Neural progenitor cell (in vitro differentiated cells): ENCODE data around the gene LRRN3. TPM values are rescaled to one million over a fixed set of nuclear protein-coding genes. Genes with fewer than 3 reads are reported as not detected.
A peak's percentile ranks its signal among the peaks of the same experiment; 100 is the strongest.

ENCODE experiments used
- DNase-seq: peaks from one replicate; pipeline ENCODE4 v3.0.0-alpha.2; 2016; ENCODE audit warnings: low spot score
- H2AFZ ChIP-seq: fragments of 200-600 bp; sonication (generic); replicated peaks from 2 replicates; pipeline ENCODE4 v1.6.1; 2016; ENCODE audit warnings: antibody characterized with exemption
- H3F3A ChIP-seq: fragments of 200-600 bp; sonication (generic); 2 replicates; pipeline ENCODE4 v1.6.1; 2016; ENCODE audit warnings: antibody characterized with exemption, low read depth
- H3K27ac ChIP-seq: fragments of 200-600 bp; sonication (generic); 2 replicates; pipeline ENCODE4 v1.5.1; 2016; ENCODE audit warnings: mild to moderate bottlenecking
- H3K27me3 ChIP-seq: fragments of 200-600 bp; sonication (generic); 2 replicates; pipeline ENCODE4 v1.6.1; 2016; ENCODE audit warnings: mild to moderate bottlenecking, moderate library complexity
- H3K36me3 ChIP-seq: fragments of 200-600 bp; sonication (generic); 2 replicates; pipeline ENCODE4 v1.5.1; 2016
- H3K4me1 ChIP-seq: fragments of 200-600 bp; sonication (generic); 2 replicates; pipeline ENCODE4 v1.6.1; 2016; ENCODE audit warnings: mixed run types
- H3K4me2 ChIP-seq: fragments of 200-600 bp; sonication (generic); 2 replicates; pipeline ENCODE4 v1.6.1; 2016
- H3K4me3 ChIP-seq: fragments of 200-600 bp; sonication (generic); 2 replicates; pipeline ENCODE4 v1.5.1; 2016
- H3K79me2 ChIP-seq: fragments of 200-600 bp; sonication (generic); 2 replicates; pipeline ENCODE4 v1.6.1; 2016; ENCODE audit warnings: low read depth
- H3K9ac ChIP-seq: fragments of 200-600 bp; sonication (generic); 2 replicates; pipeline ENCODE4 v1.6.1; 2016
- H3K9me3 ChIP-seq: fragments of 200-600 bp; sonication (generic); 2 replicates; pipeline ENCODE4 v1.5.1; 2016; ENCODE audit warnings: low read depth
- H4K20me1 ChIP-seq: fragments of 200-600 bp; sonication (generic); 2 replicates; pipeline ENCODE4 v1.6.1; 2016; ENCODE audit warnings: low read depth
- H3K27ac Mint-ChIP-seq: 3 replicates; pipeline ENCODE4 v1.8.0; 2021; ENCODE audit warnings: mixed read lengths
- H3K27me3 Mint-ChIP-seq: 2 replicates; pipeline ENCODE4 v1.8.0; 2022; ENCODE audit warnings: low read depth, mild to moderate bottlenecking, inconsistent platforms, moderate library complexity, mixed read lengths; ENCODE audit not compliant: insufficient read depth
- H3K36me3 Mint-ChIP-seq: 3 replicates; pipeline ENCODE4 v1.8.0; 2021; ENCODE audit warnings: mixed read lengths
- H3K4me1 Mint-ChIP-seq: 3 replicates; pipeline ENCODE4 v1.8.0; 2021; ENCODE audit warnings: mixed read lengths
- H3K4me3 Mint-ChIP-seq: 3 replicates; pipeline ENCODE4 v1.8.0; 2021; ENCODE audit warnings: mild to moderate bottlenecking, moderate library complexity, mixed read lengths
- H3K9me3 Mint-ChIP-seq: 3 replicates; pipeline ENCODE4 v1.8.0; 2020; ENCODE audit warnings: mixed read lengths
- CTCF ChIP-seq: fragments of 200-600 bp; sonication (generic); IDR thresholded peaks from 2 replicates; pipeline ENCODE4 v1.5.1; 2017; ENCODE audit warnings: antibody characterized with exemption, mild to moderate bottlenecking
- EZH2 ChIP-seq: fragments of 200-600 bp; sonication (generic); IDR thresholded peaks from 2 replicates; pipeline ENCODE4 v1.6.1; 2017; ENCODE audit warnings: antibody characterized with exemption, mild to moderate bottlenecking, moderate library complexity
- EZH2phosphoT487 ChIP-seq: fragments of 200-600 bp; sonication (generic); IDR thresholded peaks from 2 replicates; pipeline ENCODE4 v1.6.1; 2017; ENCODE audit warnings: antibody characterized with exemption
- total RNA-seq: library from RNA; depleted of rRNA; stranded (reverse); fragments of >200 nt; gene quantifications from 2 replicates; pipeline ENCODE4 v1.2.3, GENCODE V29; 2015; ENCODE audit warnings: low replicate concordance

The LRRN3 gene
- total RNA-seq, 1 donor from 2014 or later = 2.4 TPM

DNA sequence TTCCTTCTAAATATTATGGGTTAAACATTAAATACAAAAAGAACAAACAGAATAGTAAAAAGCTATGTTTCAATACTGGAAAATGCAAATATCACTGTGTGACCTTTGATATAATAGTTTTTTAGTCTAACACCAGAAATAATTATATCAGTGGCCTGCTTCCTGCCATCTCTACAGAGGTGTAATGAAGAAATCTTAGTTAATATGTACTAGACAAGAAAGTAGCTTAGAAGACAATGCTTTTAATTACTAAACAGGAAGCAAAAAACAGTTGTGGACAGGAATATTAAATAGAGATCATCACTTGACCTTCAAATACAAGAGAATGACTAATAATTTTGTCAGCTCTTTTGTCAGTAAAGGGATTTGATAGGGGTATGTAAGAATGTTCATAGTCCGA lies 47.4 kb upstream of the LRRN3 start:
- Mint-ChIP-seq H3K27ac (no peak overlapping the region), H3K9me3 (peaks cover 5% of the 10 kb centered on the region), H3K36me3 (no peaks in the 10 kb centered on the region), H3K27me3 (peaks cover 2% of the 10 kb centered on the region), H3K4me3 (no peak overlapping the region), H3K4me1 (peaks cover 4% of the 10 kb centered on the region)
- TF ChIP-seq CTCF (no peak), EZH2 (no peak), EZH2phosphoT487 (no peak)
- no peaks in the 10 kb centered on the region for H3K9me3 ChIP-seq
- no peak overlapping the region for H2AFZ ChIP-seq
- H3K79me2 ChIP-seq = no peaks in the 10 kb centered on the region
- no peak overlapping the region for H3K27ac ChIP-seq
- no peaks in the 10 kb centered on the region for H3F3A ChIP-seq
- H3K4me1 ChIP-seq = no peaks in the 10 kb centered on the region
- no peaks in the 10 kb centered on the region for H3K27me3 ChIP-seq
- no peak for DNase-seq
- H3K9ac ChIP-seq = no peak overlapping the region
- H3K4me2 ChIP-seq = no peak overlapping the region
- H3K4me3 ChIP-seq = no peak overlapping the region
- no peaks in the 10 kb centered on the region for H4K20me1 ChIP-seq
- H3K36me3 ChIP-seq = no peaks in the 10 kb centered on the region

GRCh38 chr7:111045449-111045848 lies 45.5 kb upstream of the LRRN3 start:
- no peak overlapping the region for H3K27ac Mint-ChIP-seq
- TF ChIP-seq EZH2 = no peak
- no peak for TF ChIP-seq EZH2phosphoT487
- no peak for TF ChIP-seq CTCF
- peaks cover 13% of the 10 kb centered on the region for H3K4me1 Mint-ChIP-seq
- H3K4me1 ChIP-seq = peaks cover under 1% of the 10 kb centered on the region
- H3K27ac ChIP-seq = no peak overlapping the region
- no peaks in the 10 kb centered on the region for H3K36me3 ChIP-seq
- H3K9me3 ChIP-seq = no peaks in the 10 kb centered on the region
- no peaks in the 10 kb centered on the region for H3K79me2 ChIP-seq
- DNase-seq = peak; percentile 10
- H2AFZ ChIP-seq = no peak overlapping the region
- peaks cover 5% of the 10 kb centered on the region for H3K9me3 Mint-ChIP-seq
- no peaks in the 10 kb centered on the region for H3F3A ChIP-seq
- H3K27me3 ChIP-seq = no peaks in the 10 kb centered on the region
- no peaks in the 10 kb centered on the region for H3K27me3 Mint-ChIP-seq
- no peak overlapping the region for H3K4me2 ChIP-seq
- H3K4me3 Mint-ChIP-seq = no peak overlapping the region
- no peaks in the 10 kb centered on the region for H3K36me3 Mint-ChIP-seq
- H3K4me3 ChIP-seq = no peak overlapping the region
- no peak overlapping the region for H3K9ac ChIP-seq
- H4K20me1 ChIP-seq = no peaks in the 10 kb centered on the region

- Histone ChIP-seq H3K4me2 (no peak overlapping the region), H3F3A (no peaks in the 10 kb centered on the region), H3K4me1 (peaks cover 3% of the 10 kb centered on the region), H3K27ac (no peak overlapping the region), H3K9ac (no peak overlapping the region), H3K79me2 (no peaks in the 10 kb centered on the region), H3K4me3 (no peak overlapping the region), H4K20me1 (no peaks in the 10 kb centered on the region), H3K27me3 (no peaks in the 10 kb centered on the region), H3K36me3 (no peaks in the 10 kb centered on the region), H2AFZ (no peak overlapping the region), H3K9me3 (no peaks in the 10 kb centered on the region)
- TF ChIP-seq EZH2 = no peak
- no peak for TF ChIP-seq EZH2phosphoT487
- TF ChIP-seq CTCF = no peak
- no peak overlapping the region for H3K27ac Mint-ChIP-seq
- H3K4me3 Mint-ChIP-seq = no peak overlapping the region
- no peaks in the 10 kb centered on the region for H3K36me3 Mint-ChIP-seq
- no peaks in the 10 kb centered on the region for H3K27me3 Mint-ChIP-seq
- peaks cover 5% of the 10 kb centered on the region for H3K9me3 Mint-ChIP-seq
- H3K4me1 Mint-ChIP-seq = peaks cover 20% of the 10 kb centered on the region
- no peak for DNase-seq
Measured at GRCh38 chr7:111047595-111047994, 43.3 kb upstream of the LRRN3 start.
